Activated CD4-positive, alpha-beta T cell treated with anti-CD3 and anti-CD28 coated beads for 36 hours (primary cell): ENCODE measurements around the gene BPGM. TPM values are rescaled to one million over a fixed set of nuclear protein-coding genes. Genes with fewer than 3 reads are reported as not detected.

ENCODE experiments used
- ATAC-seq: fragments of 200-7000 bp; cut with Tn5 transposase; one replicate; pipeline ENCODE4 v1.10.0; 2021; ENCODE audit warnings: mild to moderate bottlenecking, moderate library complexity
- CTCF ChIA-PET: fragments of 350-600 bp; sonication (Branson Sonifier 250); formaldehyde crosslinking; loops from one replicate; lab custom pipeline; 2021; ENCODE audit warnings: antibody characterized with exemption; lab: Charles Lee
- POLR2A ChIA-PET: fragments of 350-600 bp; sonication (Branson Sonifier 250); formaldehyde crosslinking; loops from one replicate; lab custom pipeline; 2021; ENCODE audit warnings: antibody characterized with exemption, inconsistent platforms; lab: Charles Lee
- DNase-seq: peaks from one replicate; pipeline ENCODE4 v3.0.0-alpha.2; 2020
- H3K27ac Mint-ChIP-seq: one replicate; pipeline ENCODE4 v1.8.0; 2021; ENCODE audit warnings: mixed read lengths
- H3K27me3 Mint-ChIP-seq: one replicate; pipeline ENCODE4 v1.8.0; 2021; ENCODE audit warnings: mixed read lengths
- H3K36me3 Mint-ChIP-seq: one replicate; pipeline ENCODE4 v1.8.0; 2021; ENCODE audit warnings: low read depth, mixed read lengths
- H3K4me1 Mint-ChIP-seq: one replicate; pipeline ENCODE4 v1.8.0; 2021; ENCODE audit warnings: mixed read lengths
- H3K4me3 Mint-ChIP-seq: one replicate; pipeline ENCODE4 v1.8.0; 2021; ENCODE audit warnings: mild to moderate bottlenecking, moderate library complexity, mixed read lengths
- H3K9me3 Mint-ChIP-seq: one replicate; pipeline ENCODE4 v1.8.0; 2021; ENCODE audit warnings: low read depth, mixed read lengths
- intact Hi-C, 2 experiments: fragments of 100-400 bp; cut with DNase I in 1 of 2; cut with micrococcal nuclease in 1 of 2; formaldehyde crosslinking; loops; one replicate each; pipeline versions ENCODE4 v1.14.2 to v1.15.1; 2022 to 2024; cut with DNase I, micrococcal nuclease
- total RNA-seq, 2 experiments: library from RNA; stranded (reverse); gene quantifications; one replicate each; pipeline ENCODE4 v1.2.3, GENCODE V29; 2021

BPGM gene
- total RNA-seq, 2 experiments from 2014 or later, result 17.5 to 18.6 TPM

GRCh38 chr7:134645478-134645877, 1.2 kb upstream of the BPGM start:
- peaks cover 52% of the 10 kb centered on the region for H3K4me1 Mint-ChIP-seq
- H3K27me3 Mint-ChIP-seq, result no peaks in the 10 kb centered on the region
- ChIA-PET POLR2A (interaction anchor here (0.7 to 1.4 kb wide), 2 partner anchors 16 to 25 kb away, joined by 5 to 9 read pairs; no protein-coding TSS in a partner anchor), CTCF (interaction anchor here (0.6 to 4.4 kb wide), 11 partner anchors 9 to 1161 kb away, joined by 3 to 29 read pairs (median 4); no protein-coding TSS in a partner anchor)
- H3K4me3 Mint-ChIP-seq, result no peak overlapping the region
- H3K9me3 Mint-ChIP-seq, result peaks cover 6% of the 10 kb centered on the region
- ATAC-seq (no peak), DNase-seq (no peak)
- H3K36me3 Mint-ChIP-seq, result peaks cover 10% of the 10 kb centered on the region
- no peak overlapping the region for H3K27ac Mint-ChIP-seq
- intact Hi-C loops, result loop anchor here (1.0 to 5.0 kb wide), 3 partner anchors 9 to 502 kb away; partner anchors contain the start of genes TMEM140 (in 2 of the 2) and AKR1B1 (in 1 of the 2)

GRCh38 chr7:134645935-134646334, 718 bp upstream of the BPGM start:
- H3K4me1 Mint-ChIP-seq, result peaks cover 48% of the 10 kb centered on the region
- no peak overlapping the region for H3K4me3 Mint-ChIP-seq
- peaks cover 10% of the 10 kb centered on the region for H3K36me3 Mint-ChIP-seq
- no peaks in the 10 kb centered on the region for H3K27me3 Mint-ChIP-seq
- peaks cover 6% of the 10 kb centered on the region for H3K9me3 Mint-ChIP-seq
- no peak for ATAC-seq
- intact Hi-C loops, result loop anchor here (1.0 to 5.0 kb wide), 13 partner anchors 8 to 1331 kb away; partner anchors contain the start of genes AGBL3 (in 2 of the 2), CYREN (in 2 of the 2), TMEM140 (in 2 of the 2) and AKR1B1 (in 1 of the 2)
- no peak for DNase-seq
- CTCF ChIA-PET, result interaction anchor here (0.6 to 4.4 kb wide), 14 partner anchors 9 to 1161 kb away, joined by 3 to 29 read pairs (median 4); no protein-coding TSS in a partner anchor
- H3K27ac Mint-ChIP-seq, result no peak overlapping the region
- POLR2A ChIA-PET, result interaction anchor here (0.6 to 1.4 kb wide), 3 partner anchors 15 to 1017 kb away, joined by 4 to 9 read pairs (median 5); no protein-coding TSS in a partner anchor

- H3K36me3 Mint-ChIP-seq, result peaks cover 8% of the 10 kb centered on the region
- H3K4me1 Mint-ChIP-seq, result peaks cover 48% of the 10 kb centered on the region
- POLR2A ChIA-PET, result interaction anchor here (1.0 to 1.6 kb wide), 3 partner anchors 62 to 180 kb away, joined by 3 to 10 read pairs (median 3); no protein-coding TSS in a partner anchor
- peak overlapping the region; percentile 78 for H3K27ac Mint-ChIP-seq
- CTCF ChIA-PET, result interaction anchor here (0.6 to 1.5 kb wide), 8 partner anchors 10 to 503 kb away, joined by 3 to 6 read pairs (median 4); no protein-coding TSS in a partner anchor
- ATAC-seq, result no peak
- intact Hi-C loops, result loop anchor here (5.0 kb wide), 2 partner anchors 191 to 499 kb away; partner anchors contain the start of genes TMEM140 (in 2 of the 2) and AKR1B1 (in 1 of the 2)
- H3K4me3 Mint-ChIP-seq, result no peak overlapping the region
- H3K9me3 Mint-ChIP-seq, result no peaks in the 10 kb centered on the region
- no peak for DNase-seq
- H3K27me3 Mint-ChIP-seq, result no peaks in the 10 kb centered on the region
These were observed 1.8 kb downstream of the BPGM start for GRCh38 chr7:134648456-134648855.

GRCh38 chr7:134649226-134649775, 2.6 kb downstream of the BPGM start:
- no peaks in the 10 kb centered on the region for H3K27me3 Mint-ChIP-seq
- ATAC-seq (no peak), DNase-seq (no peak)
- peaks cover 52% of the 10 kb centered on the region for H3K4me1 Mint-ChIP-seq
- POLR2A ChIA-PET, result no interaction called here
- no peak overlapping the region for H3K27ac Mint-ChIP-seq
- CTCF ChIA-PET, result interaction anchor here (0.7 to 1.0 kb wide), 2 partner anchors 9 to 15 kb away, joined by 3 to 4 read pairs; no protein-coding TSS in a partner anchor
- peaks cover 13% of the 10 kb centered on the region for H3K36me3 Mint-ChIP-seq
- intact Hi-C loops, result loop anchor here (5.0 kb wide), 2 partner anchors 192 to 498 kb away; partner anchors contain the start of genes TMEM140 (in 2 of the 2) and AKR1B1 (in 1 of the 2)
- no peaks in the 10 kb centered on the region for H3K9me3 Mint-ChIP-seq
- peak overlapping the region; percentile 3 for H3K4me3 Mint-ChIP-seq

GRCh38 chr7:134651991-134652390, 5.3 kb downstream of the BPGM start:
- DNase-seq (no peak), ATAC-seq (no peak)
- Mint-ChIP-seq H3K27me3 (no peaks in the 10 kb centered on the region), H3K9me3 (peaks cover 9% of the 10 kb centered on the region), H3K4me1 (peaks cover 54% of the 10 kb centered on the region), H3K36me3 (peaks cover 34% of the 10 kb centered on the region), H3K27ac (no peak overlapping the region), H3K4me3 (no peak overlapping the region)
- ChIA-PET POLR2A (interaction anchor here (0.5 kb wide), 1 partner anchor 121 kb away, joined by 3 read pairs; no protein-coding TSS in a partner anchor), CTCF (no interaction called here)
- intact Hi-C loops, result no loop called here

GRCh38 chr7:134654104-134654775, 7.6 kb downstream of the BPGM start:
- peaks cover 9% of the 10 kb centered on the region for H3K9me3 Mint-ChIP-seq
- ChIA-PET CTCF (interaction anchor here (1.0 to 1.7 kb wide), 4 partner anchors 8 to 56 kb away, joined by 3 to 6 read pairs (median 3); partner anchors contain the start of gene BPGM), POLR2A (interaction anchor here (0.6 to 1.4 kb wide), 2 partner anchors 10 to 98 kb away, joined by 3 to 8 read pairs; no protein-coding TSS in a partner anchor)
- intact Hi-C loops, result loop anchor here (1.0 kb wide), 3 partner anchors 8 to 14 kb away; partner anchors contain the start of gene BPGM (in 1 of the 2)
- DNase-seq (no peak), ATAC-seq (peak; percentile 96)
- H3K4me1 Mint-ChIP-seq, result peaks cover 54% of the 10 kb centered on the region
- H3K27ac Mint-ChIP-seq, result peak overlapping the region; percentile 82
- no peaks in the 10 kb centered on the region for H3K27me3 Mint-ChIP-seq
- H3K4me3 Mint-ChIP-seq, result peak overlapping the region; percentile 5
- H3K36me3 Mint-ChIP-seq, result peaks cover 38% of the 10 kb centered on the region

- Mint-ChIP-seq H3K9me3 (peaks cover 9% of the 10 kb centered on the region), H3K4me3 (no peak overlapping the region), H3K27ac (no peak overlapping the region), H3K36me3 (peaks cover 42% of the 10 kb centered on the region), H3K4me1 (peaks cover 67% of the 10 kb centered on the region), H3K27me3 (no peaks in the 10 kb centered on the region)
- DNase-seq (no peak), ATAC-seq (no peak)
- CTCF ChIA-PET, result interaction anchor here (0.5 to 1.8 kb wide), 5 partner anchors 8 to 30 kb away, joined by 3 to 6 read pairs (median 3); partner anchors contain the start of gene BPGM
- POLR2A ChIA-PET, result interaction anchor here (1.2 kb wide), 1 partner anchor 10 kb away, joined by 3 read pairs; no protein-coding TSS in a partner anchor
- intact Hi-C loops, result no loop called here
These were observed 10.9 kb downstream of the BPGM start for GRCh38 chr7:134657526-134657925.

DNA sequence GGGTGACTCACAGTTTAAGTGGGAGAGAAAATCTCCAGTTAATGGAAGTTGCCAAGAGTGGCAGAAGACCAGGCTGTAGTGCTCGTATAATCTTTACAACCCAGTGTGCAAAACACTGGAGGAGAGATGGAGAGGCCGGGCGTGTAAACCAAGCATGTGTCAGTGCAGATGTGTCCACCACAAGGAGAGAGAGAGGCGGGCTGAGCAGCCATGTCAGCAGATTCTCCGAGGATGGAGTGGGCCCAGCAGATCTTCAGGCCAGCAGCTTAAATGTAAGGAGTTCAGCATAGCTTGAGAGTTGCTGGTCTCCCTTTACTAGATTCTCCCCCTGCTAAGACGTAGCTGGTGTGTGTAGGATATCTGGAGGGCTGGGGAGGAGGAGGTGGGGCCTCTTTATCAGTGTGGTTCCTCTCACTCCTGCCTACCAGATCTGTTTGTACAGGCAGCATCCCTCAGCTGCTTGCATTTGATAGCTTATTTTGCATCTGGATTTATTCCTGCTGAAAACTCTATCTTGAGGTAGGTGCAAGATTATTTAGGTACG, 13.7 kb downstream of the BPGM start:
- no peak overlapping the region for H3K4me3 Mint-ChIP-seq
- peaks cover 5% of the 10 kb centered on the region for H3K9me3 Mint-ChIP-seq
- DNase-seq, result no peak
- ATAC-seq, result no peak
- H3K27me3 Mint-ChIP-seq, result no peaks in the 10 kb centered on the region
- H3K4me1 Mint-ChIP-seq, result peaks cover 47% of the 10 kb centered on the region
- H3K36me3 Mint-ChIP-seq, result peaks cover 46% of the 10 kb centered on the region
- ChIA-PET POLR2A (interaction anchor here (1.0 to 2.3 kb wide), 2 partner anchors 14 to 33 kb away, joined by 3 to 5 read pairs; partner anchors contain the start of gene BPGM), CTCF (interaction anchor here (2.1 kb wide), 1 partner anchor 13 kb away, joined by 8 read pairs; no protein-coding TSS in a partner anchor)
- intact Hi-C loops, result no loop called here
- H3K27ac Mint-ChIP-seq, result no peak overlapping the region

GRCh38 chr7:134660961-134661376, 14.3 kb downstream of the BPGM start:
- H3K36me3 Mint-ChIP-seq, result peaks cover 40% of the 10 kb centered on the region
- H3K4me3 Mint-ChIP-seq, result no peak overlapping the region
- peak overlapping the region; percentile 71 for H3K27ac Mint-ChIP-seq
- peak; percentile 73 for ATAC-seq
- H3K9me3 Mint-ChIP-seq, result peaks cover 2% of the 10 kb centered on the region
- intact Hi-C loops, result no loop called here
- H3K4me1 Mint-ChIP-seq, result peaks cover 42% of the 10 kb centered on the region
- CTCF ChIA-PET, result interaction anchor here (2.1 kb wide), 1 partner anchor 14 kb away, joined by 8 read pairs; no protein-coding TSS in a partner anchor
- POLR2A ChIA-PET, result interaction anchor here (1.0 to 2.3 kb wide), 2 partner anchors 15 to 32 kb away, joined by 3 to 5 read pairs; partner anchors contain the start of gene BPGM
- no peak for DNase-seq
- no peaks in the 10 kb centered on the region for H3K27me3 Mint-ChIP-seq

DNA sequence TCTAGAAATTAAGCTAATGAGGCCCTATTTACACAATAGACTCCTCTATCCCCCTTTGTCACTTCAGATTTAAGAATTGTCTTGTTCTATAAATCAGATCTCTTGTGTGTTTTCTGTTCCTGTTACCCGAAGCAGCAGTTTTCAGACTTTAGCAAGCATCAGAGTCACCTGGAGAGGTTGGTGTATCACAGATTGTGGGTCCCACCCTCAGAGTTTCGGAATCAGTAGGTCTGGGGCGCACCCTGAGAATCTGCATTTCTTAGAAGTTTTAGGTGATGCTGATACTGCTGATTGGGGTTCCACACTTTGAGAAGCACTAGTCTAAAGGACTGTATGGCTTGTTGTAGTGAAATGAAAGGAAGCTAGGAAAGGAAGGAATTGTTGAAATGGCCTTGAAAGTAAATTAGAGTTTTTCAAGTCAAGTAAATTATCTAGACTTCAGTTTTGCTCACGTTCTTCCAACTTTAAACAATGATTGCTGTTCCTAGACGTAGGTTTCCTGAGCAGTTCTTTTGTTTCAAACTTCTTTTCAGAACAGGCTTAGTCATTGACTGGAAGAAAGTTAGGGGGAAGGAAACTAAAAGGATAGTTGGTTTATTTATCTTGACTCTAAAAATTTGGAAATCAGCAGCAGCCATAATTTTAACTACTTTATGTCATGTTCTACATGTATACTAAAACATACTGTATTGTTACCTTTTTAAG, 15.7 kb downstream of the BPGM start:
- Mint-ChIP-seq H3K4me1 (peaks cover 50% of the 10 kb centered on the region), H3K36me3 (peaks cover 40% of the 10 kb centered on the region), H3K27ac (no peak overlapping the region), H3K27me3 (no peaks in the 10 kb centered on the region), H3K4me3 (no peak overlapping the region), H3K9me3 (no peaks in the 10 kb centered on the region)
- CTCF ChIA-PET, result interaction anchor here (0.6 to 2.1 kb wide), 3 partner anchors 15 to 87 kb away, joined by 4 to 8 read pairs (median 5); no protein-coding TSS in a partner anchor
- intact Hi-C loops, result no loop called here
- DNase-seq (no peak), ATAC-seq (peak; percentile 51)
- POLR2A ChIA-PET, result interaction anchor here (2.3 kb wide), 1 partner anchor 16 kb away, joined by 5 read pairs; the partner anchor contains the start of gene BPGM
